ENCODE data around the gene NMNAT2.

- no peak for TF ChIP-seq YY1 (IDR thresholded peaks at IDR 0.05; ENCODE audit: insufficient read depth, insufficient read length)
- no peak for TF ChIP-seq ZNF274 (IDR thresholded peaks at IDR 0.05; ENCODE audit: low read depth, low read length)
Observed at GRCh38 chr1:183457449-183457848, 39.3 kb upstream of the NMNAT2 start.

Data from NT2/D1 (cell line).